ENCODE results near the gene PNKP. TPM values are rescaled to one million over a fixed set of nuclear protein-coding genes. Genes with fewer than 3 reads are reported as not detected.
A peak's percentile ranks its signal among the peaks of the same experiment; 100 is the strongest.

PNKP gene
- total RNA-seq, 4 donors from 2014 or later, result 33.9 to 69.7 (median 50.2) TPM

DNA sequence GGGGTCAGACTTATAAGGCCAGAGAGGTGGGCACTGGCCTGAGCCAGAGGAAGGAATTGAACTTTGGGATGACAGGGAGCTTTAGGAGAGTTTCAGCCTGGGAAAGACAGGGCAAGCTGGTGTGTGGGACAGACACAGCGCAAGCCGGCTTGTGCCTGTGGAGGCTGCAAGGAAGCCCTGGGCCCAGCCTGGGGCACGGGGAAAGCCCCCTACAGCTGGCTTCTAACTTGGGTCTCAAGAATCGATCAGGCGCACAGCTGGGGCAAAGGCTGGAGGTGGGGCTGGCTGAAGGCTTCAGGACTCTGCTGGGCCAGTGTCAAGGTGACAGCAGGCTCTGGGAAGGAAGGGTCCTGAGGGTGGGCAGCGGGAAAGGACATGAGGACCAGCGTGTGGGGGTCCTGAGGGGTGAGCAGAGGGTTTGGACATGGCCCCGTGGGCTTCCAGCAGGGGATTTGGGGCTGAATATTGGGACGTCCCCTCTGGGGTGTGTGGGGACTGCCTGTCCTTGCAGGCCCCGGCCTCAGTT, 13.5 kb downstream of the PNKP start:
- TF ChIP-seq, protein P1, sequence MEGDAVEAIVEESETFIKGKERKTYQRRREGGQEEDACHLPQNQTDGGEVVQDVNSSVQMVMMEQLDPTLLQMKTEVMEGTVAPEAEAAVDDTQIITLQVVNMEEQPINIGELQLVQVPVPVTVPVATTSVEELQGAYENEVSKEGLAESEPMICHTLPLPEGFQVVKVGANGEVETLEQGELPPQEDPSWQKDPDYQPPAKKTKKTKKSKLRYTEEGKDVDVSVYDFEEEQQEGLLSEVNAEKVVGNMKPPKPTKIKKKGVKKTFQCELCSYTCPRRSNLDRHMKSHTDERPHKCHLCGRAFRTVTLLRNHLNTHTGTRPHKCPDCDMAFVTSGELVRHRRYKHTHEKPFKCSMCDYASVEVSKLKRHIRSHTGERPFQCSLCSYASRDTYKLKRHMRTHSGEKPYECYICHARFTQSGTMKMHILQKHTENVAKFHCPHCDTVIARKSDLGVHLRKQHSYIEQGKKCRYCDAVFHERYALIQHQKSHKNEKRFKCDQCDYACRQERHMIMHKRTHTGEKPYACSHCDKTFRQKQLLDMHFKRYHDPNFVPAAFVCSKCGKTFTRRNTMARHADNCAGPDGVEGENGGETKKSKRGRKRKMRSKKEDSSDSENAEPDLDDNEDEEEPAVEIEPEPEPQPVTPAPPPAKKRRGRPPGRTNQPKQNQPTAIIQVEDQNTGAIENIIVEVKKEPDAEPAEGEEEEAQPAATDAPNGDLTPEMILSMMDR (IDR thresholded peaks at IDR 0.05), result no peak
- ATAC-seq (ENCODE audit: low FRiP score) (no peak), DNase-seq (ENCODE audit: low spot score) (no peak)

DNA sequence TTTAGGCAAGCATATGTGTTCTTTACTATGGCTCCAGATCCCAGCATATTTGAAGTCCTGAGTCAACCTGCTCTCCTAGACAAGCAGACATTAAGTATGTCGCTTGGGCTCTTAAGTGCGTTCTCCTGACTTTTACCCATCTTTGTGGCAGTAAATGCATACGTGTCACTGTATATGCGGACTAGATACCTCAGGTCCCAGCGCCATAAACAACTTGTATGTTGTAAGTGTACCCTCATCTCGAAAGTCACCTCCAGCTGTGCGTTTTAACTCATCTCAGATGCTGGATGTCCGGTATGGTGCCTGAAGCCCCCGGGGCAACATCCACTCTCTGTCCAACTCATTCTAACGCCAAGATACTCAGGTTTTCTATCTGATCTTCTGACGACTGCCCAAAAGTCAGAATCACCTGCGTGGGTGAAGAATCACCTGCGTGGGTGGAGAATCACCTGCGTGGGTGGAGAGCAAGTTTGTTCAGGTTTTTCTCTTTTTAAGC, 14.7 kb downstream of the PNKP start:
- ATAC-seq (ENCODE audit: low FRiP score), result no peak
- TF ChIP-seq, protein P1 (IDR thresholded peaks at IDR 0.05), result no peak
- DNase-seq (ENCODE audit: low spot score), result no peak

DNA sequence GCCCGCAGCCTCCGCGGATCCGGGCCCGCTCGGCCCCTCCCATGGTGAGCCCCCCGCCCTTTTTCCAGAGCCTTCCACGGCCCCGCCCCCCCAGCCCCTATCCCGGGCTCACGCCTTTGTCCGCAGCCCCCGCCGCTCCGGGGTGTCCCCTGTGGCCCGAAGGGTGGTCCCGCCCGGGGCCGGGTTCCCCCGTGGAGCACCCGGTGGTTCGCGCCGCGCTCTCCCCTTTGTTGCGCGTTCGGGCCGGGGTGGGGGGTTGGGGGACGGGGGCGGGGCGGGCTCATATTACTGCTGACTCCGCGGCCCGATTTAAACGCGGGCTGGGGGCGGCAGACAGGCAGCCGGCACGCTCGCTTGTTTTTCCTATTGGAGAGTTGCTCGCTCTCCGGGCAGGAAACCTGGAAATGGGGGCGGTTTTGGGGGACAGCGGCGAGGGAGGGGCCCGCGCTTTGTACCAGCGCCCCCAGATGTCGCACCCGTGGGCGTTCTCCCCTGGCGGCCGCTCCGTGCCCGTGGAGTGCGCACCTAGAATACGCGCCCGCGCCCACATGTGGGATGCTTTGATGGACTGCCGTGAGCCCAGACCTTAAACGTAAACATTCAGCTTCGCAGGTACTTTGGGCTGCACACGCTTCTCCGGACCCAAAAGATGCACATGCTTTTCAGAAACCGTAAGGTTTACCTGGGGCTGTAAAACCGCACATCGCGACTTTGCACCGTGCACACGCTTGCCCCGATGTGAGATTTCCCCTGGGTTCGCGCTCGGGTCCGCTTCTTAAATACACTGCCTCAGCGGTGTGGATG, 15.7 kb downstream of the PNKP start:
- no peak for DNase-seq (ENCODE audit: low spot score)
- TF ChIP-seq, protein P1 (IDR thresholded peaks at IDR 0.05), result no peak

DNA sequence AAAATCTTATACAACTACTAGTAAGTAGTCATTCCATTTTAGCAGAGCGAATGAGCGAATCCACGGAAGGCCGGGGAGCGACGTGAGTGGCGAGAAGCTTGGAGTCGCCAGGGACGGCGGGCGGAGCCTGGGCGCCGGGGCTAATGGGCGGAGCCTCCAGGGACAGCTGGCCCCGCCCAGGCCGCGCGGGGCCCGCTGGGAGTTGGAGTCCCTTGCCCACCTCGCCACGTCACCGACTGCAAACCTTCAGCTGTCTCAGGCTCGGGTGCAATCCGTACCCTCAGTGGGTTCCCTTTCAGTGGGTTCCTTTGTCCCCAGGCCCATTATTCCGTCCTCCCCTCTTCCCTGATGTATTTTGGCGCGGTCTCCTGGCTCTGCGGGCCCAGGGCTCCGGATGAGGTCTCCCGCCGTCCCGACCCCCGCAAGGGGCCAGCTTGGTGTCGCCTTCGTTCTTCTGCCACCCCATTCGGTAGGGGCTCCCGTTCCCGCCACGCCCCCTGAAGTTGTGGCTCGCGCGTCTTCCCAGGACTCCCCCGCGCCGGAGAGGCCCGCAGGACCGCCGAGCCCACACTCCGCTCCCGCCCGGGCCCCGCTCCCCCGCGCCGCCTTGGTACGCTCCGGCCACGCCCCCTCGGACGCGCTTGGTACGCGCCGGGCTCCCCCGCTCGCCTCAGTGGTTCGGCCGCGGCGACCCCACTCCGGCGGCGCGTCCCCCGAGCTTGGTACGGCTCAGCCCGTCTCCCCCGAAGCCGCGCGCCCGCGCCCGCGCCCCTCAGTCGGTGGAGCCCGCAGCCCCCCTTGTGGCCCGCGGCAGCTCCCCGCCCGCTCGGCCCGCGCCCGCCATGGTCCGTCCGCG, 16.7 kb downstream of the PNKP start, which contains the start of gene PTOV1:
TSS of gene PTOV1 (plus strand) at position 673 of the 856 bp plus-strand sequence.
- TF ChIP-seq, protein P1 (IDR thresholded peaks at IDR 0.05), result no peak
- peak; percentile 91 for ATAC-seq (ENCODE audit: low FRiP score)
- DNase-seq (ENCODE audit: low spot score), result peak; percentile 79

More for the DNA sequence above, 15.7 kb downstream of the PNKP start:
- ATAC-seq (ENCODE audit: low FRiP score), result peak; percentile 6

DNA sequence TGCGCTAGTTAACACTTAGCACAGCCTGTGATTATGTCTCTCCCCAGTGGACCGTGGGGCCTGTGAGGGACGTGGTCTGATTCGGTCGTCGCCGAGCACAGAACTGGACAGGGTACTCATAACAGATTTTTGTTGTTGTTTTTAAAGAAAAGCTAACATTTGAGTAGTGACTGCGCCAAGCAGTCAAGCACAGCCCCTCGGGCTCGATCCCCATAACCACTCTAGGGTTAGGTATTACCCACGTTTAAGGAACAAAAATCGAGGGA, 17.2 kb downstream of the PNKP start:
- no peak for DNase-seq (ENCODE audit: low spot score)
- TF ChIP-seq, protein P1 (IDR thresholded peaks at IDR 0.05), result no peak
- peak; percentile 4 for ATAC-seq (ENCODE audit: low FRiP score)

DNA sequence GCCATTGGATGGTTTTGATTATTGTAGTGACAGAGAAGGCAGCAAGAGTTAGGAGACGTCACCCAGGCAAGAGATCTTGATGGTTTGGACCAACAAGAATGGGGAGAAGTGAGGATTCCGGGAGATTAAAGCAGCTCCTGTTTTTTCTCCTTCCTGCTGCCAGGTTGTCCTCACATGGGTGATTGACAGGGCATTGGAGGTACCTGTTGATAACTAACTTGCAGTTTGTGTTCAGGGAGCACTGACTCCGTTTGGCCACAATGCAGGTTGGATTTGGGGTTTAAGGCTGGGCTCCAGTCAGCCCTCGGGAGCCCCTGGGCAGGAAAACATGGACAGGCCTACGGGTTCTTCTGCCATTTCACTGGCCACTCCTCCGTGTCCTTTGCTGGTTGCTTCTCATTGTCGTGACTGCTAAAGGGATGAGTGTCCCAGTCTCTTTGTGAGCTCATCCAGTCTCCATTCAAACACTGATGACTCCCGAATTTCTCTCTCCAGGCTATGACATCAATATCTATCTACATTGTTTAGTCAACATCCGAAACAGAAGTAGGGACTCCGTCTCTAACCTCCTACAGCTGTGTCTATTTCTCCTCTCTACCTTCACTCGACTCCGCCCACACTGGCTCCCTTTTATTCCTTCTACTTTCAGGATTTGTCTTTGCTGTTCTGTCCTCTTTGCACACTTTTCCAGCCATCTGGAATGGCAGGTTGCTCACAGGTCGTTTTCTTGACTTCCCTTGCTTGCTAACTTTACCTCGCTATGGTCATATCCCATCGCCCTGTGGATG, 17.7 kb downstream of the PNKP start:
- TF ChIP-seq, protein P1 (IDR thresholded peaks at IDR 0.05), result no peak
- ATAC-seq (ENCODE audit: low FRiP score) (no peak), DNase-seq (ENCODE audit: low spot score) (no peak)
